Uterus (tissue), 4 donors: ENCODE data around the gene NOL12. TPM values are rescaled to one million over a fixed set of nuclear protein-coding genes. Genes with fewer than 3 reads are reported as not detected.

Source experiments
- DNase-seq, 2 donors: peaks; one replicate each; pipeline ENCODE4 v3.0.0-alpha.2; 2019 to 2020
- H3K27ac ChIP-seq, 2 donors: fragments of 200-600 bp; sonication (generic); 1 replicate in 1 of 2; 2 replicates in 1 of 2; pipeline ENCODE4 v1.5.1; 2016 to 2018
- H3K27me3 ChIP-seq, 2 donors: fragments of 200-600 bp; sonication (generic); one replicate each; pipeline ENCODE4 v1.5.1; 2018 to 2019; ENCODE audit warnings: control low read depth in 1 of 2
- H3K36me3 ChIP-seq, 2 donors: fragments of 200-600 bp; sonication (generic); one replicate each; pipeline ENCODE4 v1.5.1; 2019; ENCODE audit warnings: control low read depth in 1 of 2
- H3K4me1 ChIP-seq, 2 donors: fragments of 200-600 bp; sonication (generic); one replicate each; pipeline ENCODE4 v1.5.1; 2018 to 2019; ENCODE audit warnings: control low read depth in 1 of 2
- H3K4me3 ChIP-seq, 2 donors: fragments of 200-600 bp; sonication (generic); 1 replicate in 1 of 2; 2 replicates in 1 of 2; pipeline ENCODE4 v1.5.1; 2018 to 2019; ENCODE audit warnings: mild to moderate bottlenecking in 1 of 2
- H3K9me3 ChIP-seq, 2 donors: fragments of 200-600 bp; sonication (generic); one replicate each; pipeline ENCODE4 v1.5.1; 2019; ENCODE audit warnings: control low read depth in 1 of 2
- POLR2A ChIP-seq, 2 donors: fragments of 450-650 bp; IDR thresholded peaks; one replicate each; pipeline ENCODE4 v1.6.1; 2016; ENCODE audit warnings: antibody characterized with exemption in 2 of 2, mild to moderate bottlenecking in 1 of 2, moderate library complexity in 1 of 2
- intact Hi-C: fragments of 100-400 bp; cut with DNase I; formaldehyde crosslinking; loops from one replicate; pipeline ENCODE4 v1.15.1; 2023; ENCODE audit warnings: low total_unique reads
- total RNA-seq, 4 donors: library from RNA; depleted of rRNA in 3 of 4; stranded (reverse); fragments of >200 nt in 3 of 4; gene quantifications; one replicate each; pipeline versions ENCODE4 v1.1.0 to v1.2.4, GENCODE V29; 2014 to 2023
- TF ChIP-seq, protein P1 (sequence below), 4 experiments: fragments of 200-600 bp in 2 of 4; fragments of 450-650 bp in 2 of 4; sonication (generic) in 2 of 4; IDR thresholded peaks; one replicate each; pipeline ENCODE4 v1.5.1; 2016 to 2019; ENCODE audit warnings: antibody characterized with exemption in 4 of 4, mild to moderate bottlenecking in 2 of 4, moderate library complexity in 1 of 4
- donor health status: DM: yes; HTN: yes; CAD: no.

NOL12 gene, protein sequence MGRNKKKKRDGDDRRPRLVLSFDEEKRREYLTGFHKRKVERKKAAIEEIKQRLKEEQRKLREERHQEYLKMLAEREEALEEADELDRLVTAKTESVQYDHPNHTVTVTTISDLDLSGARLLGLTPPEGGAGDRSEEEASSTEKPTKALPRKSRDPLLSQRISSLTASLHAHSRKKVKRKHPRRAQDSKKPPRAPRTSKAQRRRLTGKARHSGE
- 10 to 100 TPM; 11.8 to 74.3 (median 20.9) TPM for total RNA-seq

DNA sequence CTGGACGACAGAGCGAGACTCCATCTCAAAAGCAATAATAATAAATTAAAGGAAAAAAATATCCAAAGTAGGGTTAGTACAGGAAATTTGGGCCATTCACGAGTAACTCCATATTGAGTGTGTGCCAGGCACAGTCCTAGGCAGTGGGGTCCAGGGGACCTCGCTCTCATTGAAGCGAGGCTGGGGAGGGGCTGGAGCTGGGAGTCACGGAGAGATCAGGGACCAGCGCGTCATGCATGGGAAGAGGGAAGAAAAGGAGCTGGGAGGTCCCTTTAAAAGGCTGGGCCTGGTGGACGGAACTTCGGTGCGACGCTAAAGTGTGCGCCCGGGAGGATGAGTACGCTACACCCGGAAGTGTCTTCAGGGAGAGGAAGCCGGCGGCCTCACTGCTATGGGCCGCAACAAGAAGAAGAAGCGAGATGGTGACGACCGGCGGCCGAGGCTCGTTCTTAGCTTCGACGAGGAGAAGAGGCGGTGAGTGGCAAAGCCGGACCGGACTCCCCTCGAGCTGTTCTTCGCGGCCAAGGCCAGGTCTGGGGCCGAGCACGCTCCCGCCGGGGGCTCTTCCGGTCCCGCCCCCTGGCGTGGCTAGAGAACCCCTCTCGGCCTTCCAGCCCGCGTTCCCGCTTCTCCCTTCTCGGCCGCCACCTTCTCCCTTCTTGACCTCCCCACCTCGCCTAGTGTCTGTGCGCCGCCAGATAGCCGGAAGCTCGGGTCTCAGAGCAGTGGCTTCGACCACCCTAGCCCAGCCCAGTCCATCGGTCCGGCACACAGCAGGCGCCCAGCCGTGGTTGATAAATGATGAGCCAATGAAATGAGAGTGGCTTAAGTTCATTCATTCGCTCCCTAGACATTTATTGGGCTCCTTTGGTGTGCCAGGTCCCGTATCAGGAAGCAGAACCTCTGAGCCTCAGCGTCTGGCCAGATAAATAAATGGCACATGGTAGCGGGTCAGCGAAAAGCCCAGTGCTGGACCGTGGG, at the start of gene NOL12:
TSS of gene NOL12 (plus strand) at position 342 of the 981 bp plus-strand sequence. CDS start at position 392, 50 bp downstream.
- DNase-seq: peak; percentile 81 to 86
- peak within 1 kb of the TSS; percentile 76 to 90 for H3K27ac ChIP-seq

DNA sequence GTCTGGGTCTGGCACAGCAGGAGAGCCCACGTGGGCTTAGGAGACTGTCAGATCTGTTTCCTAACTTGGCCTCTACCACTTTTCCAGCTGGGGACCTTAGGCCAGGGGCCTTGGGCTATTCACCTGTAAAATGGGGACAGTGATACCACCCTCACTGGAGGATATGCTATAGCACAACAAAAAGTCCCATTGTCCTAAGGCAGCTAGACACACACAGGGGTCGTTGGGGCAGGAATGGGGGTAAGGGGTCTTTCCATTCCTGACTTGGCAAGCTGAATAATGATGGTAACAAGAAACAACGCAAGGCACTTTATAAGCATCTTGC, 49.2 kb upstream of the NOL12 start:
- TF ChIP-seq POLR2A (IDR thresholded peaks at IDR 0.05): no peak
- TF ChIP-seq, protein P1, sequence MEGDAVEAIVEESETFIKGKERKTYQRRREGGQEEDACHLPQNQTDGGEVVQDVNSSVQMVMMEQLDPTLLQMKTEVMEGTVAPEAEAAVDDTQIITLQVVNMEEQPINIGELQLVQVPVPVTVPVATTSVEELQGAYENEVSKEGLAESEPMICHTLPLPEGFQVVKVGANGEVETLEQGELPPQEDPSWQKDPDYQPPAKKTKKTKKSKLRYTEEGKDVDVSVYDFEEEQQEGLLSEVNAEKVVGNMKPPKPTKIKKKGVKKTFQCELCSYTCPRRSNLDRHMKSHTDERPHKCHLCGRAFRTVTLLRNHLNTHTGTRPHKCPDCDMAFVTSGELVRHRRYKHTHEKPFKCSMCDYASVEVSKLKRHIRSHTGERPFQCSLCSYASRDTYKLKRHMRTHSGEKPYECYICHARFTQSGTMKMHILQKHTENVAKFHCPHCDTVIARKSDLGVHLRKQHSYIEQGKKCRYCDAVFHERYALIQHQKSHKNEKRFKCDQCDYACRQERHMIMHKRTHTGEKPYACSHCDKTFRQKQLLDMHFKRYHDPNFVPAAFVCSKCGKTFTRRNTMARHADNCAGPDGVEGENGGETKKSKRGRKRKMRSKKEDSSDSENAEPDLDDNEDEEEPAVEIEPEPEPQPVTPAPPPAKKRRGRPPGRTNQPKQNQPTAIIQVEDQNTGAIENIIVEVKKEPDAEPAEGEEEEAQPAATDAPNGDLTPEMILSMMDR (IDR thresholded peaks at IDR 0.05): no peak
- H3K27me3 ChIP-seq: no peaks in the 10 kb centered on the region
- intact Hi-C loops: no loop called here
- peaks cover 7 to 24% of the 10 kb centered on the region in 2 donors for H3K4me1 ChIP-seq
- H3K27ac ChIP-seq: peak overlapping the region in 1 of 2 donors; percentile 44
- no peak overlapping the region for H3K4me3 ChIP-seq
- DNase-seq: no peak
- no peaks in the 10 kb centered on the region for H3K9me3 ChIP-seq
- no peaks in the 10 kb centered on the region for H3K36me3 ChIP-seq

More for the DNA sequence above, at the start of gene NOL12:
- no peaks in the 10 kb centered on the region for H3K36me3 ChIP-seq
- no peaks in the 10 kb centered on the region for H3K27me3 ChIP-seq
- intact Hi-C loops: no loop called here
- peak; percentile 15 to 48 for TF ChIP-seq POLR2A (IDR thresholded peaks at IDR 0.05)
- TF ChIP-seq, protein P1 (IDR thresholded peaks at IDR 0.05): peak in 3 of 4 experiments; percentile 3 to 15 (median 5)
- peaks cover 0 to 11% of the 10 kb centered on the region in 2 donors for H3K4me1 ChIP-seq
- H3K4me3 ChIP-seq: peak within 1 kb of the TSS; percentile 68 to 80
- H3K9me3 ChIP-seq: no peaks in the 10 kb centered on the region

DNA sequence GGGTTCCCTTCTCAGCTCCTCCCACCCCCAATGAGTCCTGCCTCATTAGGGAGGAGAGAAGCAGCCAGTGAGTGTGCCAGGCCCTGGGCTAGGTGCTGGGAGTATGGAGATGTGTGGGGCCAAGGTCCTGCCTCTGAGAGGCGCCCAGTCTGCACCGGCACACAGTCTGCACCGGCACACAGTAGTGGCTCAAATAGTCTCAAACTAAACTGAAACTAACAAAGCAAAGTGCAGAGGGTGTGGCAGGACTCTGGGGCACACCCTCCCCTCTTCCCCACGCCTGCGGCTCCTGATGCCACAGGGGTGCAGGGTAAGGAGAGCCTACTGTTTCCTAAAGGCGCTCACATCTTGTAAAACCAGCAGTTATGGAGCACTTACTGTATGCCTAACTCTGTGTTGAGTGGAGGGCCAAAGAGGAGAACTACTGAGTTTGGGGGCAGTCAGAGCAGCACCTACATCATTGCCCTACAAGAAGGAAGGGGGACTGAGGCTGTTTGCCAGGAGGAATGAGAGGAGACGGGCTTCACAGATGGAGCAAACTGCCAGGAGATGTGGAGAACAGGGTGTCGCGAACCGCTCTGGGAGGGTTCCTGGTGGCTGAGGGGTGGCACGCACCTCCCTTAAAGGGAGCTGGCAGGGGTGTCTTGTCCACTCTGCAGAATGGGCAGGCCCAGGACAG, 47.6 kb upstream of the NOL12 start:
- TF ChIP-seq, protein P1 (IDR thresholded peaks at IDR 0.05): no peak
- no peak for TF ChIP-seq POLR2A (IDR thresholded peaks at IDR 0.05)
- H3K36me3 ChIP-seq: no peaks in the 10 kb centered on the region
- no peak for DNase-seq
- H3K4me3 ChIP-seq: peak overlapping the region in 1 of 2 donors; percentile 63
- H3K9me3 ChIP-seq: no peaks in the 10 kb centered on the region
- intact Hi-C loops: no loop called here
- H3K4me1 ChIP-seq: peaks cover 7 to 23% of the 10 kb centered on the region in 2 donors
- H3K27ac ChIP-seq: peak overlapping the region in 1 of 2 donors; percentile 89
- no peaks in the 10 kb centered on the region for H3K27me3 ChIP-seq

DNA sequence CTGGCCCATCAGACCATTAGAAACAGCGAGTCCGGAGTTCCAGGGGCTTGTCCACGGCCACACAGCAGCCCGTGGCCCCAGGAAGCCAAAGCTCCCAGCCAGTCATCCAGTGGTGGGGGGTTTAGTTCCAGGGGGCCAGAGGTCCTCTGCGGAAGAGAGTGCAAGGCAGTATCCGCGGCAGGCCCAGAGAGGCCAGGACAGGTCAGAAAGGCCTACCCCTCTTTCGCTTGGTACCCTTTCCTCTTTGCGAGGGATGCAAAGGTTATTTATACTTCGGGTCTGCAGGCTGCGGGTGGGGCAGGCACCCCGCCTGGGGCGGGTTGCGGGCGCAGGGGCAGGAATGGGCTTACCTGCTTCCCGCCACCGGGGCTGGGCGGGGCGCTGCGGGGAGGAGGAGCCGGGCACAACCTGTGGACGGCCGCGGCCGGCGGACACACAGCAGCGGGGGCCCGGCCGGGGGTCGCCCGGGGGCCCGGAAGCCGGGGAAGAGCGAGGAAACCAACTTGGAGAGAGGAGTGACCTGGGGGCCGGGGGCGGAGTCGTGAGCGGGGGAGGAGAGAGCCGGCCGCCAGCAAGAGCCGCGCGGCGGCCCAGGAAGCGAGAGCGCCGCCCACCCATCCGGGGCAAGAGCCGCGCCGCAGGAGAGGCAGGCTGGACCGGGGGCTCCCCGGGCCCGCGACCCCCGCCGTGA, 46.9 kb upstream of the NOL12 start, which contains the start of gene SH3BP1:
TSS of gene SH3BP1 (plus strand) at position 600 of the 691 bp plus-strand sequence. CDS start 119 bp downstream, outside the sequence.
- TF ChIP-seq, protein P1 (IDR thresholded peaks at IDR 0.05): no peak
- peak in 1 of 2 donors; percentile 22 for TF ChIP-seq POLR2A (IDR thresholded peaks at IDR 0.05)
- H3K36me3 ChIP-seq: no peaks in the 10 kb centered on the region
- H3K4me3 ChIP-seq: peak within 1 kb of the TSS; percentile 29 to 63
- intact Hi-C loops: no loop called here
- peak within 1 kb of the TSS; percentile 43 to 89 for H3K27ac ChIP-seq
- DNase-seq: peak; percentile 57 to 71
- no peaks in the 10 kb centered on the region for H3K9me3 ChIP-seq
- H3K4me1 ChIP-seq: peaks cover 7 to 19% of the 10 kb centered on the region in 2 donors
- H3K27me3 ChIP-seq: no peaks in the 10 kb centered on the region
